OCI-M2 (cell line): Measurements from ENCODE around the gene INSL3.

Source experiments
- DNase-seq: peaks from one replicate; lab custom pipeline; 2025; ENCODE audit not compliant: unreplicated experiment; lab: John Stamatoyannopoulos, UW

Gene INSL3

GRCh38 chr19:17846146-17846545 is 24.8 kb upstream of the INSL3 start:
- DNase-seq: no peak

GRCh38 chr19:17843908-17844490 is 22.7 kb upstream of the INSL3 start:
- no peak for DNase-seq

GRCh38 chr19:17843292-17843827 is 22.0 kb upstream of the INSL3 start:
- DNase-seq: no peak

- no peak for DNase-seq
Measured at GRCh38 chr19:17842663-17843291, 21.5 kb upstream of the INSL3 start.

GRCh38 chr19:17841810-17842662 is 20.7 kb upstream of the INSL3 start:
- DNase-seq: no peak

GRCh38 chr19:17841371-17841809 is 20.1 kb upstream of the INSL3 start:
- no peak for DNase-seq

- DNase-seq: no peak
Measured at GRCh38 chr19:17840019-17840418, 18.7 kb upstream of the INSL3 start.

- no peak for DNase-seq
Measured at GRCh38 chr19:17837972-17838371, 16.7 kb upstream of the INSL3 start.

- DNase-seq: no peak
Measured at GRCh38 chr19:17836530-17836929, 15.2 kb upstream of the INSL3 start.

GRCh38 chr19:17835182-17836006 is 14.1 kb upstream of the INSL3 start:
- DNase-seq: no peak

GRCh38 chr19:17834350-17835181 is 13.2 kb upstream of the INSL3 start:
- DNase-seq: no peak

- no peak for DNase-seq
Measured at GRCh38 chr19:17832443-17833208, 11.3 kb upstream of the INSL3 start.

GRCh38 chr19:17831419-17831888 is 10.1 kb upstream of the INSL3 start:
- no peak for DNase-seq

GRCh38 chr19:17830567-17831418 is 9.5 kb upstream of the INSL3 start:
- DNase-seq: no peak

GRCh38 chr19:17829855-17830566 is 8.7 kb upstream of the INSL3 start:
- no peak for DNase-seq

GRCh38 chr19:17826508-17827056 is 5.3 kb upstream of the INSL3 start:
- no peak for DNase-seq

- no peak for DNase-seq
Measured at GRCh38 chr19:17824339-17824738, 3.0 kb upstream of the INSL3 start.
